Subcutaneous adipose tissue (tissue), 4 donors: ENCODE results near the gene RIGI. TPM values are rescaled to one million over a fixed set of nuclear protein-coding genes. Genes with fewer than 3 reads are reported as not detected.

Experiments used
- CTCF ChIP-seq: fragments of 450-650 bp; IDR thresholded peaks from one replicate; pipeline ENCODE4 v1.5.1; 2016; ENCODE audit warnings: low read depth, mild to moderate bottlenecking, control low read depth, antibody characterized with exemption, moderate library complexity
- total RNA-seq, 4 donors: library from RNA; depleted of rRNA; stranded (reverse); fragments of >200 nt; gene quantifications; one replicate each; pipeline ENCODE4 v1.1.0, GENCODE V29; 2016

RIGI gene
- total RNA-seq, 4 donors from 2014 or later: 8.6 to 19.4 (median 8.9) TPM

GRCh38 chr9:32483343-32483742 lies 42.7 kb downstream of the RIGI start:
- no peak for TF ChIP-seq CTCF

Other genes starting within 250 kb of the RIGI start
- 100 to 1,000 TPM; 108 to 271 (median 183) TPM for gene ACO1, start 141.6 kb downstream of the RIGI start, total RNA-seq
- gene SMIM27, start 26.1 kb upstream of the RIGI start, total RNA-seq: 10 to 100 TPM in 1 of 4 donors, 1 to 10 TPM in 3; 4.1 to 10.9 (median 4.6) TPM
- 10 to 100 TPM; 20.0 to 27.1 (median 21.3) TPM for gene TOPORS, start 26.4 kb upstream of the RIGI start, total RNA-seq
- gene NDUFB6, start 47.0 kb upstream of the RIGI start, total RNA-seq: 10 to 100 TPM; 31.0 to 66.7 (median 39.6) TPM
- under 1 TPM in 1 of 4 donors, not detected in 3; 0.17 TPM for gene TAF1L, start 109.5 kb upstream of the RIGI start, total RNA-seq